ENCODE measurements around the gene HDAC3.

DNA sequence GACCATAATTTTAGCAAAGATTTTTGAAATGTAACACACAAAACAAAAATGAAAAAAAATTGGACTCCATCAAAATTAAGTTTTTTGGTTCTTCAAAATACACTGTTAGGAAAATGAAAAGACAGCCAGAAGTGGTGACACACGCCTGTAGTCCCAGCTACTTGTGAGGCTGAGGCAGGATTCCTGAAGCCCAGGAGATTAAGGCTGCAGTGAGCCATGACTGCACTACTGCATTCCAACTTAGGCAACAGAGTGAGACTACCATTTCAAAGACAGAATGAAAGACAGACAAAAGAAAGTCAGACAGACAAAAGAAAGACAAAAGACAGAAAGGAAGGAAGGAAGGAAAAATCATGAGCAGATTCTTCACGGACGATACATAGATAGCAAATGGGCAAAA is 25.4 kb downstream of the HDAC3 start:
- TF ChIP-seq, protein P1, sequence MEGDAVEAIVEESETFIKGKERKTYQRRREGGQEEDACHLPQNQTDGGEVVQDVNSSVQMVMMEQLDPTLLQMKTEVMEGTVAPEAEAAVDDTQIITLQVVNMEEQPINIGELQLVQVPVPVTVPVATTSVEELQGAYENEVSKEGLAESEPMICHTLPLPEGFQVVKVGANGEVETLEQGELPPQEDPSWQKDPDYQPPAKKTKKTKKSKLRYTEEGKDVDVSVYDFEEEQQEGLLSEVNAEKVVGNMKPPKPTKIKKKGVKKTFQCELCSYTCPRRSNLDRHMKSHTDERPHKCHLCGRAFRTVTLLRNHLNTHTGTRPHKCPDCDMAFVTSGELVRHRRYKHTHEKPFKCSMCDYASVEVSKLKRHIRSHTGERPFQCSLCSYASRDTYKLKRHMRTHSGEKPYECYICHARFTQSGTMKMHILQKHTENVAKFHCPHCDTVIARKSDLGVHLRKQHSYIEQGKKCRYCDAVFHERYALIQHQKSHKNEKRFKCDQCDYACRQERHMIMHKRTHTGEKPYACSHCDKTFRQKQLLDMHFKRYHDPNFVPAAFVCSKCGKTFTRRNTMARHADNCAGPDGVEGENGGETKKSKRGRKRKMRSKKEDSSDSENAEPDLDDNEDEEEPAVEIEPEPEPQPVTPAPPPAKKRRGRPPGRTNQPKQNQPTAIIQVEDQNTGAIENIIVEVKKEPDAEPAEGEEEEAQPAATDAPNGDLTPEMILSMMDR (IDR thresholded peaks at IDR 0.05), result no peak
- no peak for TF ChIP-seq EZH2 (IDR thresholded peaks at IDR 0.05; ENCODE audit: borderline replicate concordance, insufficient read depth, low read depth, low read length, poor library complexity, severe bottlenecking)

Data from B cell (primary cell).